GM18505 (cell line): ENCODE data around the gene DBNDD1.

Experiments used
- ATAC-seq: cut with Tn5 transposase; IDR thresholded peaks from one replicate; pipeline ENCODE4 v1.9.1; 2021; ENCODE audit not compliant: unreplicated experiment
- POLR2A ChIP-seq: IDR thresholded peaks from 4 replicates; pipeline ENCODE4 v1.6.1; 2011; ENCODE audit warnings: borderline replicate concordance; ENCODE audit not compliant: insufficient read depth, insufficient read length; ENCODE audit errors: extremely low read depth

Gene DBNDD1

GRCh38 chr16:90031186-90031930 is 12.1 kb upstream of the DBNDD1 start:
- no peak for TF ChIP-seq POLR2A
- no peak for ATAC-seq

GRCh38 chr16:90028985-90029384 is 9.7 kb upstream of the DBNDD1 start:
- TF ChIP-seq POLR2A = no peak

GRCh38 chr16:90027611-90028010 is 8.4 kb upstream of the DBNDD1 start:
- TF ChIP-seq POLR2A = no peak
- no peak for ATAC-seq

More at GRCh38 chr16:90028985-90029384, 9.7 kb upstream of the DBNDD1 start:
- no peak for ATAC-seq

- no peak for TF ChIP-seq POLR2A
- no peak for ATAC-seq
These were observed 6.9 kb upstream of the DBNDD1 start for GRCh38 chr16:90026135-90026534.

- ATAC-seq = no peak
- TF ChIP-seq POLR2A = no peak
These were observed 3.8 kb upstream of the DBNDD1 start for GRCh38 chr16:90023078-90023447.

GRCh38 chr16:90022209-90023077 is 3.2 kb upstream of the DBNDD1 start:
- TF ChIP-seq POLR2A = peak; percentile 58
- peak; percentile 58 for ATAC-seq

- no peak for TF ChIP-seq POLR2A
These were observed 1.7 kb upstream of the DBNDD1 start for GRCh38 chr16:90020838-90021382.

GRCh38 chr16:90020260-90020837 is 1.1 kb upstream of the DBNDD1 start:
- ATAC-seq = no peak

More at GRCh38 chr16:90020838-90021382, 1.7 kb upstream of the DBNDD1 start:
- ATAC-seq = no peak

GRCh38 chr16:90019543-90020259 is 445 bp upstream of the DBNDD1 start:
- no peak for TF ChIP-seq POLR2A
- ATAC-seq = no peak

More at GRCh38 chr16:90020260-90020837, 1.1 kb upstream of the DBNDD1 start:
- TF ChIP-seq POLR2A = no peak

GRCh38 chr16:90018297-90018651 is 982 bp downstream of the DBNDD1 start:
- TF ChIP-seq POLR2A = no peak
- ATAC-seq = no peak

- ATAC-seq = no peak
These were observed 2.8 kb downstream of the DBNDD1 start for GRCh38 chr16:90016339-90016950.

GRCh38 chr16:90015586-90016338 is 3.5 kb downstream of the DBNDD1 start:
- TF ChIP-seq POLR2A = no peak
- ATAC-seq = no peak

More at GRCh38 chr16:90016339-90016950, 2.8 kb downstream of the DBNDD1 start:
- no peak for TF ChIP-seq POLR2A
